T-helper 22 cell (primary cell): ENCODE measurements around the gene MCM9.
A peak's percentile ranks its signal among the peaks of the same experiment; 100 is the strongest.

Experiments used
- DNase-seq: peaks from one replicate; pipeline ENCODE4 v3.0.0-alpha.2; 2020; ENCODE audit warnings: low read depth

Gene MCM9

DNA sequence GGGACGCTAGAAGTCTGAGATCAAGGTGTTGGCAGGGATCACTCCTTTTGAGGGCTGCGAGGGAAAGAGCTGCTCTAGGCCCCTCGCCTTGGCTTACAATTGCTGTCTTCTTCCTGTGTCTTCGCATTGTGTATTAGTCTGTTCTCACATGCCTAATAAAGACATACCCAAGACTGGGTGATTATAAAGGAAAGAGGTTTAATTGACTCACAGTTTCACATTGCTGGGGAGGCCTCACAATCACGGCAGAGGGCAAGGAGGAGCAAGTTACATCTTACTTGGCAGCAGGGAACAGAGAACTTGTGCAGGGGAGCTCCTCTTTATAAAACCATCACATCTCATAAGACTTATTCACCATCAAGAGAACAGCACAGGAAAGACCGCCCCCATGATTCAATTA is 143.5 kb downstream of the MCM9 start:
- DNase-seq: no peak

DNA sequence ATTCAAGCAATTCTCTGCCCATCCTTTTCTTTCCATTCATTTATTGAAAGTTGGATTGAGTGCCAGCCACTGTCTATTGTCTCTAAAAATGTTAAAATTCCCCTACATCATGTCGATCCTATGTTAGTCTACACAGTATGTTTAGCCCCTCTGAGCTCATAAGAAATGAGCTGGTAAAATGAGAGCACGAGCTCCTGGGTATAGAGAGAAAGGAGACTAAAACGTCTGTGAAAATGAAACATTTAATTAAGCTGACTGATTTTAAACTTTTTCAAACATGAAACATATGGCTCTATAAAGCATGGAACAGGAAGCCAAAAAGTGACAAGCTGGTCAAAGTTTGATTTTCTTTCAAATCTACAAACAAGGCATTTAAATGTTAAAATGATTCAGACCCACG is 145.0 kb downstream of the MCM9 start:
- DNase-seq: no peak

DNA sequence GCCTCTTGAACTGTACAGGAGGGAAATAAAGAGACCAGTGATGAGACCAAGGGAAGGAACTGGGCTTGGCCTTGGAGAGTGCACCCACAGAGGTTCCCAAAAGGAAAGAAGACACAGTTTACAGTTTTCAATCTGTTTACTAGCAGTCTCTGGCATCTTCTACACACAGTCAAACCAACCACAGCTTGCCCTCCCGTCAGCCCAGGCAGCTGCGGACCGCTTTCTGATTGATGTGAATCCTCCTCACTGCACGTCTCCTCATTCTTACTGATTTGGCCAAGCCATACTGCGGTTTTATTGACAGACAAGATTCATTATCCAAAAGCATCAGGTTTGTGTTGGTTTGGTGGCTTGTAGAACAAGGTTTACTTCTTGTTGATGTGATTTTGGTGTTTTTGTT is 145.5 kb downstream of the MCM9 start:
- no peak for DNase-seq

DNA sequence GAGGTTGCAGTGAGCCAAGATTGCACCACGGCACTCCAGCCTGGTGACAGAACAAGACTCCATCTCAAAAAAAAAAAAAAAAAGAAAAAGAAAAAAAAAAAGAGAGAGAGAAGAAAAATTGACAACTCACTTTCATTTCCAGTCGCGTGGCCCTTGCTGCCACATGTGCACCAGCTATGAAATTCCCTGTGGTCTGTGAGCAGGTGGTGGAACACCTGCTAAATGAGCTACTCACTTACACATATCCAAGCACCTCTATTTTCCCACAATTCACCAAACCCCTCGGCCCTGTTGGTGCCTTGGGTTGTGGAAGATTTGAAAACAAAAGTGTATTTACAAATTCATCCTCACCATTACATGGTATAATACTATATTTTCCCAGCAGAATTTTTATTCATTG is 146.3 kb downstream of the MCM9 start:
- DNase-seq: no peak

DNA sequence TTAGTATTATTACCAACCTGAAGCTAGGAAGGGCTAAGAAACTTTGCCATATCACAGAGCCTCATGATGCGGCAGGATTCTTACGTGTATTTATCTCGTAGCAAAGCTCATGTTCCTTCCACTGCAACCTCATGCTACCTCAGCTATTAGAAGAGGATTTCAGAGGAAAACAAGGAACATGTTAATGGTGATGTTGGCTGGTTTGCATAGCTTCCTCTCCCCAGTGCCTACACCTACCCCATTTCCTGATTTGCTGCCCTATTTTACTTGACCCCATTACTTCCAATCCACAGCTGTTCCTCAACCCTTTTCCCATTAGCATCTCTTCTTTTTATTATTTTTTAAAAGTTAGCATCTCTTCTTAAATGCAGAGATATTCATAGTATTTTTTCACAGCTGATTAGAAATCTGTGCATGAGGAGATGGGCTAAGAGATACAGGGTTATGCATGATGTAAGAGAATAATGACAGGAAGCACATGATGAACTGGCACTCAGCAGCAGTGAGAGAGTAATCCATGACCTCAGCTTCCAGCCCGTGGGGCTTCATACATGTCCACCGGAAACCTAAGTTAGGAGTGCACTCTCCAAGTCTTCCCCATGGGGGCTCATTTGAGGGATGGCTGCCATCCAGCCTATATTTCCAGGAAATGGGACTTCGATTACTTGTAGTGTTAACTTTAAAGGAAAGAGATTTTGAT is 147.1 kb downstream of the MCM9 start:
- DNase-seq: peak; percentile 12

DNA sequence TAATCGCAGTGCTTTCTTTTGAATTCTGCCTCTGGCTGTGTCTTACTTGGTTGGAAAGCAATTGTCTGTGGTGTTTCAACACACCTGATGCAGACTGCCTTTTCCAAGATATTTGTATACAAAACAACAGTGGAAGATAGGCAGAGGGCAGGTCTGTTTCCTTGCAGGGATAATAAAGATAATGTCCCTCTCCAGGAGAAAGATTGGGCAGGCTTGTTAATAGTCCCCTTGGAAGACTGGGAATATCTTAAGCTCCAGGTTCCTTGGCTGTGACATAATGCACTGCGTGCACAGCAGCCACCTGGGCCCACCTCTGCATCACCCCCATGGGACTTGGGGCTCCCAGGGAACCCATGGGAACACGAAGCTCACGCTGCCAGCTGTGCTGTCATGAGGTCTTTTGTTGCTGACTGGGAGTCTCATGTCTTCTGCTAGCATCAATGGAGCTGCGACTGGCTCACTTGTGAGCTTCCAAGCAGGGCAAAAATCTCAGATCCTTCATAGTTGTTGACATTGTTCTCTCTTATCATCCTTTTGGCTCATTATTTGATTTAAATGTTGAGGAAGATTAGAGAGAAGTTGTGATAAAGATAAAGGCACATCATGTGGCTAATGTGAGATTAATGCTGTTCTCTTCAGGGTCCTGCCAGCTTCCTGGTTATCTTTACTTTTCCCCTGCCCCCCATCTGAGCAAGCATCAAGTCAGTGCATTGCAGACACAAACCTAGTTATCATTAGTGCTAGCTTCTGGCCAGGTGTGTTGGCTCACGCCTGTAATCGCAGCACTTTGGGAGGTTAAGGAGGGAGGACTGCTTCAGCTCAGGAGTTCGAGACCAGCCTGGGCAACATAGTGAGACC is 148.1 kb downstream of the MCM9 start:
- DNase-seq: no peak

DNA sequence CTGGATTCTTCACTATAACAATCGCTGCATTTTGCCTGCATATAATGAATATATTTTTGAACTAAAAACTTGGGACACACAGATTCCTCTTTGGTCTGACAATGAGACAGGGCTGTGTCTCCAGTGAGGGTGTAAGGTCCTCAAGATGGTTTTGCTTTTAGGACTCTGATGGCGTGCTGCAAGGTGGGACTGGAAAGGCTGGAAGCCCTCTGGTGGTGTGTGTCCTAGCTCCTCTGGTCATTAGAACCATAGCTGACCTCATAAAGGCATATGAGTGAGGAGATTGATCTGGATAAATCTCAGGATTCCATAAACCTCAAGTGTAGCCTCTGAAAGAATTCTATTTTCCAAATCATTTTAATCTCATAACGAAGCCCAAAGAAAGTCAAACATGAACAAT is 149.4 kb downstream of the MCM9 start:
- DNase-seq: no peak

DNA sequence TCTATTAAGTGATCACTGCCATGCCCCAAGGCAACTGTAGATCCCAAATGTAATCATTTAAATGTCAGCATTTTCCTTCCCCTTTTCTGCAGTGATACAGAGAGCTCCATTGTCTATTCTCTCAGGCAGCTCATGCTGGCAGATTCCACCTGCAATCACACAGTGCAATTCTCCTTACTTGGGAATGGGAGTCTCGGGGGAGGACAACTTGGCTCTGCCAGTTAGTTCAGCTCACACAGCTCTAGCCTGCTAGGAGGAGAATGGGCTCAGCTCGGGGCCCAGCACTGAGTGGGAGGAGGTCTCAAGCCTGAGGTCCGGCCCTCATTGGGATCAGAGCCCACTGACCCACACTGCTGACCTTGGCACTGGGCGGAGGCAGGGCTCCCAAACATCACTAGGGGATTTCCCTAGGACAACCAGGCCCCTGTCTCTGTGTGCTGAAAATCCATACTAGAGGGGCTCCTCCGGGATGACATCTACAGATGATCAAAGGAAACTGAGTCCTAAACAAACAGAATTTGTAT is 150.3 kb downstream of the MCM9 start:
- DNase-seq: no peak

DNA sequence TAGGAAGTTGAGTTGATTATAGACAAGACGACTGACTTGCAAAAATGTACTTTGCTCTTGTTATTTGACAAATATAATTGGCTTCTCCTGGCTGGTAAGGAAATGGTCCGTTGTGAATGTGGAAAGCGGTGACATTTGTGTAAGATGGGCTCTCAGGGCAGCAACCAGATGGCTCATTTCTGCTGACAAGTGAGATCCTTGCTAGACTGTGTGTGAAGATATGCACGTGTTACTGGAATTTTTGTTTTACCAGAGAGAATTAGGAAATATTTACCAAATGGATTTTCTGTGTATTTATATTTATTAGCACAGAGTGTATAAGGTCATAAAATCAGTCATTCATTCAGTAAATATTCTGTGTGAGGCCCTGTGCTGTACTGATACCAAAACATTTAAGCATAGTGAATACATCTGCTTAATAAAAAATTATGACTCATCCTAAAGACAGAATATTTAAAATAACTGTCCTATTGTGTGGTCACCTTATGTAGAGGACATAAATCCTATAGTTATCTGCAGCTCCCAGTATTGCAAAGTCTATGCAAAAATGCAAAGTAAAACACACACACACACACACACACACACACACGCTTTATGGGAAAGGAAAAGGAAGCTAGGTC is 150.9 kb downstream of the MCM9 start:
- DNase-seq: no peak

DNA sequence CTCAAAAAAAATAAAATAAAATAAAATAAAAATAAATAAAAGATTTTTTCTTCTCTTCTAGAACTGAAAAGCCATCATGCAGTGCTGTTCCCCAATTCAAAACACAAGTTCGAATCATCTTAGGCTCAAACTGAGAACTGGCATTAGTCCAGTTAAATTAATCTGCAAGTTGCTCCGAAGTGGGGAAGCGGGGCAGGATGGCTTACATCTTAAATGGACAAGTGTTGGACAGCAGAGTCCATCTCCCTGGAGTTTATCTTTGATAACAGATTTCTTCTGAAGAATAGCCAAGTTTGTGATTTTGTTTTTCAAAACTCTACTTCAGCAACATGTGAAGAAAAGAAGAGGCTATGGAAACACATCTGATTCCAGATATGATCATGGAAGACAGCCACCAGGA is 152.3 kb downstream of the MCM9 start:
- no peak for DNase-seq

DNA sequence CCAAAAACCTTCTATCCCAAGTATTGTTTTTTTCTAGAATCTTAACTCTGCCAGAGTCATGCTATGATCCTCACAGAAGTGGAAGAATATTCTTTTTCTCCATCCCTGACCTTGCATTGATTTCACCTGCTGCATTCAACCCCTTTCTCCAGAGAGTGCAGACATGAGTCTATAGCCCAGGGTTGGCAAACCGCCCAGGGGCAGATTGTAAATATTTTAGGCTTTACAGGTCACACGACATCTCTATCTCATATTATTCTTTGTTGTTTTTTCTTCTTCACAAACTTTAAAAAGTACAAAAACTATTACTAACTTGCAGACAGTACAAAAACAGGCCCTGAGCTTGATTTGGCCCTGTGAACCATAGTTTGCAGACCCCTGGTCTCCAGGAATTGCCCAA is 153.1 kb downstream of the MCM9 start:
- DNase-seq: no peak

DNA sequence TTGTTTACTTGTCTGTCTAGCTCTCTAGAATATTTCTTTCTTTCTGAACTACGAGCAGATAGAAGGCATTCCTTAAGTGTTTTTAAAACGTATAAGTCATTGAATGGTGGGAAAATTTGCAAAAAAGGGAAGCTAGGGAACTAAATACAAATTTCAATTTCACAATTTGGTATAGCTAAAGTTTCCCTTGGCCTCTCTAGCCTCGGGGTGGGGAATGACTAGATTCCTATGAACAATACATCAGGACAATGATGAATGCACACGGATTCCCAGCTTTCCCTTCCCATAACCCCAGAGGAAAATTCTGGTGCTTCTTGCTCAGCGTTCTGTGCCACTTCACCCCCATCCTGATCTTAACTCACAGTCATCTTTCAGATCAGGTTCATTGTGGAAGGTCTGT is 154.3 kb downstream of the MCM9 start:
- DNase-seq: no peak

DNA sequence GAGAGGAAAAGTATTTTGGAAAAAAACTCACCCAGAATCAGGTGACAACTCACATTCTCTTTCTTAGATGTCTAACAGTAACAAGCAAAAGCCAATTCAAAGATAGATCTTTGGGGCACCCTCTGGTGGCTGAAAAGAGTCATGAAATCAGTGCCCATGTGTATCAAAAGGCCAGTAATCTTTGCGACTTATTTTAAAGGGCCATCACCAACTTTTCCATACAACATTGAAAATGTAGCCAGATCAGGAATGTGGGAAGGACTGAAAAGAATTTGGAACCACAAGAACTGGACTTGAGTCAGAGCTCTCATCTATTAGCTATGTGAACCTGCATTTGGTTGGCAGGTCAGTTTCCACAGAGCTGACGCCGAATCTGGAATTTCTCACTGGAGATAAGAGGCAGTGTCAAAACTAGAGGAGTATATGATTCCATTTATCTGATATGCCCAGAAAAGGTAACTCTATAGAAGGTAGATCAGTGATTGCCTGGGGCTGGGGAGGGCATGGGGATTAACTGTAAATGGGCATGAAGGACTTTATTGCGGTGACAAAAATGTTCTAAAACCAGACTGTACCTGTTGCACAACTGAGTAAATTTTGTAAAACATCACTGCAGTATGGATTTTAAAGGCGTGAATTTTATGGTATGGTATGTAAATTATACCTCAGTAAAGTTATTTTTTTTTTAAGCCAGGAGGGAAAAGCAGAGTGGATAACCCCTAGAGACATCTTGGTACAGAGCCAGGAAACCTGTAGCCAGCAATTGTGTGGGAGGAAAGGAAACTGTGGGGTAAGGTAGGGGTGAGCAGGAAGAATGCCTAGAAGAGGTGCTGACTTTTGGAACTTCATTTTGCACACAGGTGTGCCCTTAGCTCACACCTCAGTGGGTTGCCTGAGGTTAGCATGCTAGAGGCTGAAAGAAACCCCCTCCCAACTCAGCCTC is 158.1 kb downstream of the MCM9 start:
- peak; percentile 12 for DNase-seq

DNA sequence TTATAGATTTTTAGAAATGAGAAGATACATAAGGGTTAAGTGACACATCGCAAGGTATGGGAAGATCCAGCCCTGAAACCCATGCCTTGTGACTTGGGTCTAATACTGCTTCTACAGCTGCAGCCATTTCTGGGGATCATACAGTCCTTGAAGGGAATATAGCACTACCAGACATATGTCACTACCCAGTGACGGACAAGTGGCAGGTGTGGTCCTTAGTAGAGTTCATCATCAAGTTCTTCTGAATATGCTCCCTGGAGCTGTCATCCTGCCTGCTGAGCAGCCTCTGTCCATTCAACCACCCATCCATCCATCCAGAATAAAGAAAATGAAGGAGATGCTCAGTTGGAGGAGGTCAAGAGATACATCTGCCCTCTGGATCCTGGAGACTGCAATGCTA is 159.6 kb downstream of the MCM9 start:
- no peak for DNase-seq

DNA sequence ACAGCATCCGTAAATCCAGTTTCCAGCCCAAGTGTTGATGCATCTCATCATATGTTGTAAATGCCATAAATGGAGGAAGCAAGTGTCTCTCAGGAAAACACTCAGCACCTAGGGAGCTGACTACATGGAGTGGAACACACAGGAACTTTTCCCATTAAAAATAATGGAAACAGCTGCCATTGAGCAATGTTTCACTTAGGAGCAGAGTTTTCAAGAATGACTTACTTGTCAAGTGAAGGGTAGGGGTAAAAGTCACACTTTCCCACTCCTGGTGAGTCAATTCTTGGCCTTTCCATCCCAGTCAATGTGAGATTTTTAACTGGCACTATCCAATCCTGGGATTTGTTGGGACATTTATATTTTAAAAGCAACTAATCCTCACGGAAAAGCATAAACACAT is 160.4 kb downstream of the MCM9 start:
- no peak for DNase-seq

DNA sequence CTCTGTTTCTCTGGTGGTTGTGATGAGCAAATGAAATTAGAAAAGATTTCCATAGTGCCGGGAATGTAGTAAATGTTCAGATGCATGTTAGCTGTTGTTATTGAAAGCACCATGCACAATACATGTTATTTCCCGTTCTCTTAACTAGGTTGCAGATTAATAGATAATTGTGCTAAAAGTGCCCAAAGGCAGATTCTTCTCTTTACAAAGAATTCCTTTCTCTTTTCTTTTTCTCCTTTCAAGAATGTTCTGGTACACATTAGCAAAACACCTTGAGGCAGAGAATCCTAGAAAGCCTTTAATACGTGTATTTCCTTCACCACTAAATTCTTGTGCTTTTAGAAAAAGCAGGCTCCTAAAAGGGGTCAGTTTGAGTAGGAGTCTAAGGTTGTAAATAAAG is 162.1 kb downstream of the MCM9 start:
- no peak for DNase-seq

DNA sequence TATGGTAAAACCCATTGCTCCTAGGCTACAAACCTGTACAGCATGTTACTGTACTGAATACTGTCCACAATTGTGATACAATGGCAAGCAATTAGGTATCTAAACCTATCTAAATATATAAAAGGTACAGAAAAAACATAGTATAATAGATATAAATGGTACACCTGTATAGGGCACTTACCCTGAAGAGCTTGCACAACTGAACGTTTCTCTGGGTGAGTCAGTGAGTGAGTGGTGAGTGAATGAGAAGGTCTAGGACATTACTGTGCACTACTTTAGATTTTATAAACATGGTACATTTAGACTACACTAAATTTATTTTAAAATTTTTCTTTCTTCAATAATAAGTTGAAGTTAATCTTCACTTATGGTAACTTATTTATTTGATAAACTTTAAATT is 163.7 kb downstream of the MCM9 start:
- no peak for DNase-seq

DNA sequence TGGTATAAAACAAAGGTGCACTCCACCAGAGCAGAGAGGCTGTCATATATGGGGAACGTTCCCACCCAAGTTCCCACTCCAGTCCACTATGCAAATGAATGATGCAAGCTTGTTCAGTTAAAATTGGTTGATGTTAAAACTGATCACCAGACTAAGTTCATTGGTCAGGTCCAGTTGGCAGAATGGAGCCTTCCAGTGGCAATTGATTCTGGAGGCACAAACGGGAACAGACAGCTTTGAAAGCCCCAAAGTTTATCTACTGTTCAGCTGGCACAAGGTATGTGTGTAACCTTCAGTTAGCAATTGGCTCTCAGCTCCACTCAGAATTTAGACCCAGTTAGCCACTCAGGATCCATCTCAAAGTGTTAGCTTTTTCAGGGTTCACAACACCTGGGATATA is 164.1 kb downstream of the MCM9 start:
- DNase-seq: no peak

DNA sequence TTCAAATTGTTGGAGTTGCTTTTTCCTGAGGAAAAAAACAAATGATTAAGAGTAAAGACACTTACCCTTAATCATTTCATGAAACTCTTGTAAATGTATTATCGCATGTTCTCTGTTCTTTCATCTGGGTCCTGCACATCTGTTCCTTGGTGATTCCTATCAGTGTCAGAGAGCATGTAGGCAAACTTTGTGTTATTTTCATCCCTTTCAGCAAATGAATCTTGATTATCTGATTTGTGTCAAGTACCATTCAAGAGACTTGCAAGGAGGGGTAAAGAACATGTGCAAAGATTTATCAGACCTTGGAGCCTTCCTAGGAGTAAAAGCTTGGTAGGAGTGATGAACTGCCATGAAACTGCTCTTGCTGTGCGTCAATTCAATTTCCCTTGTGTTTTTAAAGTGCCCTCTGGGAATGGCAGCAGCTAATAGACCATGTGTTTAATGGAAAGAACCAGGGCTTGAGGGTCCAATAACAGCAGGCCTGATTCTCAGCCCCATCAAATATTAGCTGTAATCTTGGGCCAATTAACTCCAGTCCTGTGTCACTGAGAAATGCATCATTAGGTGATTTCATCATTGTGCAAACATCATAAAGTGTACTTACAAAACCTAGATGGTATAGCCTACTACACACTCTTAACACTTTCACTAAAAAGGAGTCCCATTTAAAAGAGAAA is 164.7 kb downstream of the MCM9 start:
- no peak for DNase-seq

DNA sequence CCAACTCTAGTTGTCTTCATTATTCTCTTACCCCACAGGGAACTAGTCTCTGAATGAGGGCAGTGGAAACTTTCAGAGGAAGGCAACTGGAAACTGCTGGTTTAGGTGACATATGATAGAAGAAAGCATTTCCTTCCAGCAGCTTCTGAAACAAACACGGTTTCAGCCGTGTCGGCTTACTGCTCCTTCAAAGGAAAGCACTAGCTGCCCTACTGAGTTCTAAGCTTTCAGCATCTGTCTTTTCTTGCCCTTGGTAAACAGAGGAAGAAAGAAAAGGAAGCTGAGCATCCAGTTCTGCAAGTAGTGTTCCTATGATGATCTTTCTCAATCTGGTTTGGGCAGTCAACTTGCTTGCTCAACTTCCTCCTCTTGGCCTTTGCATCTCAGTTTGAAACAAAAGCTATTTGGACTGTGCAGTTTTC is 166.0 kb downstream of the MCM9 start:
- DNase-seq: no peak

DNA sequence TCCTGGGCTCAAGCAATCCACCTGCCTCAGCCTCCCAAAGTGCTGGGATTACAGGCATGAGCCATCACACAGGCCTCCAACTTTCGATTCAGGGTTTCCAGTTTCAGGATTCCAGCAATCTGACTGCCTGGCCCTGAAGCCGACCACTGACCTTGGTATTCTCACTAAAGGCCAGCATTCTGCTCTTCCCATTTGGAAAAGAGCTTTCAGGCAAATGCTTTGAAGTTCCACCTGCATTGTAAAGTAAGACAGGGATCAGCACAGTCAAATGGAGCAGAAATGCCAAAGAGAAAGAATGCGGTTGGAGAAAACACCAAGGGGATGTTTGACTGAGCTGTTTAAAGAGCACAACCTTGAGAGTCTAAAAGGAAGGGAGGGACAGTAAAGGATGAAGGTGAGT is 166.5 kb downstream of the MCM9 start:
- no peak for DNase-seq
